Caco-2 (cell line): ENCODE results near the gene ZBTB38. TPM values are rescaled to one million over a fixed set of nuclear protein-coding genes. Genes with fewer than 3 reads are reported as not detected.

Source experiments
- BruUV-seq: library from RNA; stranded (reverse); fragments of 400-500 nt; replicated peaks from 2 replicates; lab custom pipeline; 2021; lab: Mats Ljungman, UMichigan
- CTCF ChIA-PET: fragments of 300-600 bp; sonication (Branson Sonifier 250); formaldehyde crosslinking; loops from one replicate; lab custom pipeline; 2022; ENCODE audit warnings: antibody characterized with exemption; lab: Charles Lee
- POLR2A ChIA-PET: fragments of 300-600 bp; sonication (Branson Sonifier 250); formaldehyde crosslinking; loops from one replicate; lab custom pipeline; 2022; ENCODE audit warnings: antibody characterized with exemption; lab: Charles Lee
- DNase-seq, 2 experiments: peaks; one replicate each; pipeline versions ENCODE4 v3.0.0 to v3.0.0-alpha.2; 2020 to 2022
- H3K27me3 ChIP-seq: replicated peaks from 2 replicates; pipeline ENCODE4 v1.6.0; 2011; ENCODE audit warnings: low read length; ENCODE audit not compliant: control insufficient read depth, insufficient read depth
- H3K36me3 ChIP-seq: 2 replicates; pipeline ENCODE4 v1.5.1; 2011; ENCODE audit warnings: low read length; ENCODE audit not compliant: control insufficient read depth, insufficient read depth
- H3K4me1 ChIP-seq: fragments of 250-450 bp; sonication (Bioruptor Pico); 2 replicates; pipeline ENCODE4 v1.5.1; 2020; ENCODE audit warnings: mild to moderate bottlenecking
- H3K4me3 ChIP-seq: 2 replicates; pipeline ENCODE4 v1.5.1; 2011; ENCODE audit warnings: low read depth, mild to moderate bottlenecking, control low read depth, low read length
- H3K9me3 ChIP-seq: fragments of 250-450 bp; sonication (Bioruptor Pico); 2 replicates; pipeline ENCODE4 v1.5.1; 2020; ENCODE audit warnings: mild to moderate bottlenecking, moderate library complexity
- H3K27ac Mint-ChIP-seq: one replicate; pipeline ENCODE4 v1.8.0; 2022; ENCODE audit warnings: mixed read lengths; ENCODE audit not compliant: unreplicated experiment
- H3K27me3 Mint-ChIP-seq: one replicate; pipeline ENCODE4 v1.8.0; 2022; ENCODE audit warnings: mixed read lengths; ENCODE audit not compliant: insufficient read depth, unreplicated experiment
- H3K36me3 Mint-ChIP-seq: one replicate; pipeline ENCODE4 v1.8.0; 2022; ENCODE audit warnings: mild to moderate bottlenecking, mixed read lengths; ENCODE audit not compliant: insufficient read depth, unreplicated experiment
- H3K4me1 Mint-ChIP-seq: one replicate; pipeline ENCODE4 v1.8.0; 2022; ENCODE audit warnings: low read depth, mixed read lengths; ENCODE audit not compliant: unreplicated experiment
- H3K4me3 Mint-ChIP-seq: one replicate; pipeline ENCODE4 v1.8.0; 2022; ENCODE audit warnings: mild to moderate bottlenecking, moderate library complexity, mixed read lengths; ENCODE audit not compliant: unreplicated experiment
- H3K9me3 Mint-ChIP-seq: one replicate; pipeline ENCODE4 v1.8.0; 2022; ENCODE audit warnings: mixed read lengths; ENCODE audit not compliant: unreplicated experiment
- intact Hi-C: fragments of 100-400 bp; cut with micrococcal nuclease; formaldehyde crosslinking; loops from one replicate; pipeline ENCODE4 v1.10.0; 2022; ENCODE audit not compliant: unreplicated experiment
- total RNA-seq: library from RNA; stranded (reverse); gene quantifications from 2 replicates; pipeline ENCODE4 v1.2.3, GENCODE V29; 2022
- TF ChIP-seq, protein P1 (sequence below), 2 experiments: fragments of 200-600 bp in 1 of 2; IDR thresholded peaks; 1 replicate in 1 of 2; 2 replicates in 1 of 2; pipeline versions ENCODE4 v1.5.1 to v1.8.0; 2011 to 2022; ENCODE audit warnings: antibody characterized with exemption in 1 of 2, control low read depth in 1 of 2, inconsistent platforms in 1 of 2, low read depth in 1 of 2, low read length in 1 of 2, mild to moderate bottlenecking in 1 of 2, moderate library complexity in 1 of 2; ENCODE audit not compliant: insufficient read depth in 1 of 2, severe bottlenecking in 1 of 2, unreplicated experiment in 1 of 2

Gene ZBTB38
- total RNA-seq, 1 experiment from 2014 or later = 74.1 TPM

DNA sequence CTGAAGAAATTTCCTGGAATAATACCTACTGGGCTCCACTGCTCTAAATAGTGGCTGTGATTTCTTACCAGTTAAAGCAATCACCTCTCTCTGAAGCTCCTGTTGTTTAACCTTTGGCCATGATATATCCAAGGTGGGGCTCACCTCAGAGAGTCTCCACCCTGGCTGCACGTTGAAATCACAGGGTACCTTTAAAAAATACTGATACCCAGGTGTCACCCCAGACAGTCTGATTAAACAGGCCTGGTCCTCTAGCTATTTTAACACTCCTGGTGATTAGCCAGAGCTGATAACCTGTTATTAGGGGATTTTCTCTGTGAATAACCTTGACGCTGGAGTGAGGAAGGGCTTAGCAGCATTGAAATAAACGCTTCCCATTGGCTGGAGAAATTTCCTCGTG lies 22.3 kb upstream of the ZBTB38 start:
- H3K4me3 ChIP-seq = no peak overlapping the region
- H3K9me3 ChIP-seq = no peaks in the 10 kb centered on the region
- TF ChIP-seq, protein P1, sequence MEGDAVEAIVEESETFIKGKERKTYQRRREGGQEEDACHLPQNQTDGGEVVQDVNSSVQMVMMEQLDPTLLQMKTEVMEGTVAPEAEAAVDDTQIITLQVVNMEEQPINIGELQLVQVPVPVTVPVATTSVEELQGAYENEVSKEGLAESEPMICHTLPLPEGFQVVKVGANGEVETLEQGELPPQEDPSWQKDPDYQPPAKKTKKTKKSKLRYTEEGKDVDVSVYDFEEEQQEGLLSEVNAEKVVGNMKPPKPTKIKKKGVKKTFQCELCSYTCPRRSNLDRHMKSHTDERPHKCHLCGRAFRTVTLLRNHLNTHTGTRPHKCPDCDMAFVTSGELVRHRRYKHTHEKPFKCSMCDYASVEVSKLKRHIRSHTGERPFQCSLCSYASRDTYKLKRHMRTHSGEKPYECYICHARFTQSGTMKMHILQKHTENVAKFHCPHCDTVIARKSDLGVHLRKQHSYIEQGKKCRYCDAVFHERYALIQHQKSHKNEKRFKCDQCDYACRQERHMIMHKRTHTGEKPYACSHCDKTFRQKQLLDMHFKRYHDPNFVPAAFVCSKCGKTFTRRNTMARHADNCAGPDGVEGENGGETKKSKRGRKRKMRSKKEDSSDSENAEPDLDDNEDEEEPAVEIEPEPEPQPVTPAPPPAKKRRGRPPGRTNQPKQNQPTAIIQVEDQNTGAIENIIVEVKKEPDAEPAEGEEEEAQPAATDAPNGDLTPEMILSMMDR (IDR thresholded peaks at IDR 0.05; ENCODE audit: insufficient read depth in 1 of 2, low read depth in 1 of 2, low read length in 1 of 2, severe bottlenecking in 1 of 2, unreplicated experiment in 1 of 2) = no peak
- intact Hi-C loops = no loop called here
- peaks cover 18% of the 10 kb centered on the region for H3K9me3 Mint-ChIP-seq
- peaks cover 6% of the 10 kb centered on the region; the same call in 1 of the 2 replicates for H3K4me1 ChIP-seq
- H3K36me3 ChIP-seq = no peaks in the 10 kb centered on the region
- BruUV-seq = no TSS peak
- no peak overlapping the region for H3K4me3 Mint-ChIP-seq
- DNase-seq = no peak
- no peak overlapping the region for H3K27ac Mint-ChIP-seq
- no peaks in the 10 kb centered on the region for H3K27me3 ChIP-seq
- H3K27me3 Mint-ChIP-seq = no peaks in the 10 kb centered on the region
- CTCF ChIA-PET = interaction anchor here (0.8 to 1.0 kb wide), 2 partner anchors 15 to 32 kb away, joined by 3 read pairs; no protein-coding TSS in a partner anchor
- POLR2A ChIA-PET = interaction anchor here (0.6 kb wide), 1 partner anchor 10 kb away, joined by 6 read pairs; no protein-coding TSS in a partner anchor
- H3K4me1 Mint-ChIP-seq = peaks cover 8% of the 10 kb centered on the region
- no peaks in the 10 kb centered on the region for H3K36me3 Mint-ChIP-seq

DNA sequence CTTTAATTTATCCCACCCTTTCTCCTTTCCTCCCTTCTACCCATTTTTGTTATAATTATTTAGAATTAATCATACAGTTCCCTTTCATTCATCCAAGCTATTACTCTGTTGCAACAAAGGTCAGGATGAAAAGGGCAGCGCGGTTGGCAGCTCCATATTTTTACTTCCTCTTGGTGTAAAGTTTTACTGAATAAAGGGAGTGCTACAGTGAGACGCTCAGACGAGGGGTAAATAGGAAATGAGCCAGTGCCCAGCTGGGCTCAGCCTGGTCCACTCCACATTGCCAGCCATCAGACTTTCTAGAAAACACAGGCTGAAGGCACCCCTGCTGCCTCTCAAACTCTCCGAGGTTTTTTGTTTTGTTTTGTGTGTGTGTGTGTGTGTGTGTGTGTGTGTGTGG lies 21.9 kb upstream of the ZBTB38 start:
- peaks cover 14% of the 10 kb centered on the region for H3K9me3 Mint-ChIP-seq
- peaks cover 8% of the 10 kb centered on the region for H3K4me1 Mint-ChIP-seq
- BruUV-seq = no TSS peak
- H3K36me3 Mint-ChIP-seq = no peaks in the 10 kb centered on the region
- Histone ChIP-seq H3K4me1 (peaks cover 6% of the 10 kb centered on the region; the same call in 1 of the 2 replicates), H3K9me3 (no peaks in the 10 kb centered on the region), H3K4me3 (no peak overlapping the region), H3K27me3 (no peaks in the 10 kb centered on the region), H3K36me3 (no peaks in the 10 kb centered on the region)
- no peaks in the 10 kb centered on the region for H3K27me3 Mint-ChIP-seq
- TF ChIP-seq, protein P1 (IDR thresholded peaks at IDR 0.05; ENCODE audit: insufficient read depth in 1 of 2, low read depth in 1 of 2, low read length in 1 of 2, severe bottlenecking in 1 of 2, unreplicated experiment in 1 of 2) = no peak
- intact Hi-C loops = no loop called here
- DNase-seq = no peak
- CTCF ChIA-PET = interaction anchor here (0.8 to 1.0 kb wide), 2 partner anchors 14 to 33 kb away, joined by 3 read pairs; no protein-coding TSS in a partner anchor
- H3K4me3 Mint-ChIP-seq = no peak overlapping the region
- H3K27ac Mint-ChIP-seq = no peak overlapping the region
- POLR2A ChIA-PET = interaction anchor here (0.6 kb wide), 1 partner anchor 10 kb away, joined by 6 read pairs; no protein-coding TSS in a partner anchor

DNA sequence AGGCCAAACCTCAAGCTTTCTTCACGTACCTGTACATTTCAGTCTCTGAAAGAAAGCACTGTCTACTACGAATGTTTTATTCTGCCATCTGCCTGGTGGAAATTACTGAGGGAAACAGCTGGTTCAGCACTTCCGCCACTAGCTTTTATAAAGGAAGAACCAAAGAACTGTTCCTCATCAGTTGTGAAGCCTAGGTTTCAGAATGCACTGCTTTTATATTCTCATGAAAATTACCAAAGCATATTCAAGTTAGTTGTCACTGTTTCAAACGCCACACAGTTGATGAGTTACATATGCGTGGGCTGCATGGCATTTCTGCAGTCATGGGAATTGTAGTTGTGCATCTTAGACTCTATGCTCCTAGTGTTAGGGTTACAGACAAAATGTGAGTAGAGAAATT lies 21.5 kb upstream of the ZBTB38 start:
- POLR2A ChIA-PET = interaction anchor here (0.6 kb wide), 1 partner anchor 11 kb away, joined by 6 read pairs; no protein-coding TSS in a partner anchor
- Mint-ChIP-seq H3K4me1 (peaks cover 8% of the 10 kb centered on the region), H3K4me3 (no peak overlapping the region), H3K9me3 (peaks cover 10% of the 10 kb centered on the region), H3K27me3 (no peaks in the 10 kb centered on the region), H3K27ac (no peak overlapping the region), H3K36me3 (no peaks in the 10 kb centered on the region)
- Histone ChIP-seq H3K9me3 (no peaks in the 10 kb centered on the region), H3K4me1 (peaks cover 6% of the 10 kb centered on the region; the same call in 1 of the 2 replicates), H3K36me3 (no peaks in the 10 kb centered on the region), H3K4me3 (no peak overlapping the region), H3K27me3 (no peaks in the 10 kb centered on the region)
- intact Hi-C loops = no loop called here
- BruUV-seq = no TSS peak
- TF ChIP-seq, protein P1 (IDR thresholded peaks at IDR 0.05; ENCODE audit: insufficient read depth in 1 of 2, low read depth in 1 of 2, low read length in 1 of 2, severe bottlenecking in 1 of 2, unreplicated experiment in 1 of 2) = no peak
- CTCF ChIA-PET = no interaction called here
- DNase-seq = no peak
